Neural cell (in vitro differentiated cells): Measurements from ENCODE around the gene CAMK1D.

ENCODE experiments used
- CTCF ChIP-seq: fragments of 450-650 bp; IDR thresholded peaks from 2 replicates; pipeline ENCODE4 v1.5.1; 2014; ENCODE audit warnings: antibody characterized with exemption, mild to moderate bottlenecking, moderate library complexity; ENCODE audit not compliant: poor library complexity, severe bottlenecking
- EP300 ChIP-seq: fragments of 450-650 bp; conservative IDR thresholded peaks from 2 replicates; pipeline ENCODE4 v1.6.1; 2014; ENCODE audit warnings: antibody characterized with exemption, mild to moderate bottlenecking, moderate library complexity; ENCODE audit not compliant: poor library complexity, severe bottlenecking
- EZH2 ChIP-seq: fragments of 200-600, 300-800 bp; shearing (Covaris generic), sonication (generic); IDR thresholded peaks from 2 replicates; pipeline ENCODE4 v1.6.1; 2014; ENCODE audit warnings: antibody characterized with exemption, low read length, borderline replicate concordance, mild to moderate bottlenecking; ENCODE audit not compliant: insufficient read depth, poor library complexity, severe bottlenecking
- MXI1 ChIP-seq: fragments of 450-650 bp; conservative IDR thresholded peaks from 2 replicates; pipeline ENCODE4 v1.6.1; 2014; ENCODE audit warnings: antibody characterized with exemption, mild to moderate bottlenecking; ENCODE audit not compliant: poor library complexity, severe bottlenecking
- POLR2AphosphoS5 ChIP-seq: IDR thresholded peaks from 2 replicates; pipeline ENCODE4 v1.6.1; 2012
- SMC3 ChIP-seq: fragments of 450-650 bp; conservative IDR thresholded peaks from 2 replicates; pipeline ENCODE4 v1.6.1; 2014; ENCODE audit warnings: antibody characterized with exemption, mild to moderate bottlenecking, moderate library complexity; ENCODE audit not compliant: poor library complexity
- TF ChIP-seq, protein P1 (sequence below): IDR thresholded peaks from 2 replicates; pipeline ENCODE4 v1.6.1; 2012; ENCODE audit warnings: borderline replicate concordance

DNA sequence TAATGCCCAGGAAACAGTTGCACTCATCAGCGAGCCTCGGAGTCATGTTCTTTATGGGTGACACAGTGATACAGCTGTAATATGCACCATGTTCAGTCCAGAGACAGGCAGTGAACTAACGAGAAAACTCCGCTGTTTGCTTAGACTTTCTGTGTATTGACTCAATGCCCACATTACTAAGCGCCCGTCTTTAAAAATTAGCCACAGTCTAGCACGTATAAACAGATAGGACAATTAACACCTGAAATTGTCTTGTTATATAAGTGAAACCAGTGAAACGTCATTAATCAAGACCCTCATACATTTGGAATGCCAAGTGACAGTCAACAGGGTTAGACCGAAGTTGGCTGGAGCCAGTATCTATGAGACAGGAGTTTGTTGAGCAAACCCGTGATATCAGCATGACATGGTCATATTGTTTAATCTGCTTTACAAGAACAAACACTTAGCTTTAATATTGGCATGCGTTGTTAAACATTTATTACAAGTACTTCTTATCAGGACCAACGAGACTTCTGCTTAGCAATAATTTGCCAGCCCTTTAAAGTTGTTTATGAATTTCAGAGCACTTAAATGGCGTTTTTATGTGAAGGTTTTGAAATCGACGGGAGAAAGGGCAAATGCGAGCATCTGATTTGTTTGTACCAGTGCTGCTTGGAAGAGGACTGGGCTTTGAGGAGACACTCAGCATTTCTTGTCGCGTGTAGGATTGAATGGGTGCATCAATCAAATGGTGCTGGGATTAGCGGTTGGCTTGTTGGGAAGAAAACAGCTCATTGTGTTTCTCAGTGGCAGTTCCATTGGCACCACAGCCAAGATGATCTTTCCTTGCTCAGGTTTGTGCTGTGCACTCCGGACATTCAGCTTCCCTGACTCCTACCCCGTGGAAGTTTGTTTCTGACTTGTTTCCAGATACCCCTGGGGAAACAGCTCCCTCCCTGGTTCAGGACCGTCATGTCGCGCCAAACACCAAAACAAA lies 56.3 kb downstream of the CAMK1D start:
- TF ChIP-seq CTCF (no peak), EZH2 (no peak), SMC3 (no peak), POLR2AphosphoS5 (no peak), EP300 (no peak), MXI1 (no peak)
- TF ChIP-seq, protein P1, sequence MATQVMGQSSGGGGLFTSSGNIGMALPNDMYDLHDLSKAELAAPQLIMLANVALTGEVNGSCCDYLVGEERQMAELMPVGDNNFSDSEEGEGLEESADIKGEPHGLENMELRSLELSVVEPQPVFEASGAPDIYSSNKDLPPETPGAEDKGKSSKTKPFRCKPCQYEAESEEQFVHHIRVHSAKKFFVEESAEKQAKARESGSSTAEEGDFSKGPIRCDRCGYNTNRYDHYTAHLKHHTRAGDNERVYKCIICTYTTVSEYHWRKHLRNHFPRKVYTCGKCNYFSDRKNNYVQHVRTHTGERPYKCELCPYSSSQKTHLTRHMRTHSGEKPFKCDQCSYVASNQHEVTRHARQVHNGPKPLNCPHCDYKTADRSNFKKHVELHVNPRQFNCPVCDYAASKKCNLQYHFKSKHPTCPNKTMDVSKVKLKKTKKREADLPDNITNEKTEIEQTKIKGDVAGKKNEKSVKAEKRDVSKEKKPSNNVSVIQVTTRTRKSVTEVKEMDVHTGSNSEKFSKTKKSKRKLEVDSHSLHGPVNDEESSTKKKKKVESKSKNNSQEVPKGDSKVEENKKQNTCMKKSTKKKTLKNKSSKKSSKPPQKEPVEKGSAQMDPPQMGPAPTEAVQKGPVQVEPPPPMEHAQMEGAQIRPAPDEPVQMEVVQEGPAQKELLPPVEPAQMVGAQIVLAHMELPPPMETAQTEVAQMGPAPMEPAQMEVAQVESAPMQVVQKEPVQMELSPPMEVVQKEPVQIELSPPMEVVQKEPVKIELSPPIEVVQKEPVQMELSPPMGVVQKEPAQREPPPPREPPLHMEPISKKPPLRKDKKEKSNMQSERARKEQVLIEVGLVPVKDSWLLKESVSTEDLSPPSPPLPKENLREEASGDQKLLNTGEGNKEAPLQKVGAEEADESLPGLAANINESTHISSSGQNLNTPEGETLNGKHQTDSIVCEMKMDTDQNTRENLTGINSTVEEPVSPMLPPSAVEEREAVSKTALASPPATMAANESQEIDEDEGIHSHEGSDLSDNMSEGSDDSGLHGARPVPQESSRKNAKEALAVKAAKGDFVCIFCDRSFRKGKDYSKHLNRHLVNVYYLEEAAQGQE, result no peak
